Transverse colon (tissue), 4 donors: ENCODE data around the gene TAS2R38. TPM values are rescaled to one million over a fixed set of nuclear protein-coding genes. Genes with fewer than 3 reads are reported as not detected.

Source experiments
- DNase-seq: peaks from one replicate; pipeline ENCODE4 v3.0.0-alpha.2; 2019
- H3K27ac ChIP-seq, 4 donors: fragments of 200-600 bp; sonication (generic); 2 replicates each; pipeline ENCODE4 v1.5.1; 2016 to 2018; ENCODE audit warnings: inconsistent platforms in 4 of 4
- H3K27me3 ChIP-seq: fragments of 200-600 bp; sonication (generic); 2 replicates; pipeline ENCODE4 v1.5.1; 2017; ENCODE audit warnings: inconsistent platforms
- H3K36me3 ChIP-seq, 4 donors: fragments of 200-600 bp; sonication (generic); 2 replicates each; pipeline ENCODE4 v1.5.1; 2017 to 2019; ENCODE audit warnings: inconsistent platforms in 4 of 4
- H3K4me1 ChIP-seq, 4 donors: fragments of 200-600 bp; sonication (generic); 2 replicates each; pipeline ENCODE4 v1.5.1; 2017 to 2020; ENCODE audit warnings: inconsistent platforms in 4 of 4
- H3K4me3 ChIP-seq, 4 donors: fragments of 200-600 bp; sonication (generic); 1 replicate in 1 of 4; 2 replicates in 3 of 4; pipeline versions ENCODE4 v1.5.1 to v1.6.1; 2017 to 2019; ENCODE audit warnings: inconsistent platforms in 4 of 4
- H3K9me3 ChIP-seq, 2 donors: fragments of 200-600 bp; sonication (generic); 2 replicates each; pipeline ENCODE4 v1.5.1; 2017 to 2019; ENCODE audit warnings: inconsistent platforms in 2 of 2
- CTCF ChIP-seq, 5 experiments: fragments of 200-600 bp in 3 of 5; fragments of 450-650 bp in 2 of 5; sonication (generic) in 3 of 5; IDR thresholded peaks; 1 replicate in 2 of 5; 2 replicates in 3 of 5; pipeline ENCODE4 v1.5.1; 2016 to 2017; ENCODE audit warnings: antibody characterized with exemption in 5 of 5, inconsistent platforms in 3 of 5, mild to moderate bottlenecking in 2 of 5, moderate library complexity in 1 of 5
- EP300 ChIP-seq: sonication (generic); formaldehyde crosslinking; IDR thresholded peaks from one replicate; pipeline ENCODE4 v1.6.1; 2017; ENCODE audit warnings: antibody characterized with exemption, low read depth
- POLR2A ChIP-seq: fragments of 450-650 bp; IDR thresholded peaks from one replicate; pipeline ENCODE4 v1.6.1; 2016; ENCODE audit warnings: antibody characterized with exemption, mild to moderate bottlenecking, moderate library complexity
- POLR2AphosphoS5 ChIP-seq, 3 donors: sonication (generic); formaldehyde crosslinking; IDR thresholded peaks; one replicate each; pipeline ENCODE4 v1.6.1; 2016; ENCODE audit warnings: antibody characterized with exemption in 3 of 3
- WGBS, 2 donors: methylation state at CpG; one replicate each; pipeline ENCODE4 v1.1.5; 2018; ENCODE audit warnings: low coverage in 1 of 2; 5-methylcytosine and 5-hydroxymethylcytosine counted together
- in situ Hi-C, 4 donors: fragments of 200-750 bp; cut with MboI; loops; one replicate each; pipeline versions ENCODE4 v1.15.0 to v1.15.1; 2017; ENCODE audit warnings: low sequenced_read_pairs in 3 of 4, low pct_ligation_motif_present in 1 of 4, low pct_unique_long_range_greater_than_20kb in 1 of 4
- intact Hi-C: fragments of 100-400 bp; cut with DNase I; formaldehyde crosslinking; loops from one replicate; pipeline ENCODE4 v1.15.1; 2023; ENCODE audit warnings: low total_unique reads
- total RNA-seq, 4 donors: library from RNA; depleted of rRNA; stranded (reverse); fragments of >200 nt; gene quantifications; one replicate each; pipeline ENCODE4 v1.1.0, GENCODE V29; 2016

The TAS2R38 gene
- total RNA-seq, 4 donors from 2014 or later = not detected

- TF ChIP-seq POLR2A (no peak), POLR2AphosphoS5 (IDR thresholded peaks at IDR 0.05) (no peak), EP300 (no peak)
- no peak overlapping the region for H3K4me3 ChIP-seq
- no peak for DNase-seq
- no peaks in the 10 kb centered on the region for H3K9me3 ChIP-seq
- no peaks in the 10 kb centered on the region for H3K27me3 ChIP-seq
- no peaks in the 10 kb centered on the region for H3K4me1 ChIP-seq
- in situ Hi-C loops (loop anchor here in 1 of 4 donors (25.0 kb wide), 1 partner anchor 231 kb away; no protein-coding TSS in a partner anchor), intact Hi-C loops (no loop called here)
- no peaks in the 10 kb centered on the region for H3K36me3 ChIP-seq
- 38 to 39% methylated on average over 3 of the region's 3 CpGs for WGBS, 2 donors
- H3K27ac ChIP-seq = no peak overlapping the region
These were observed 17.5 kb downstream of the TAS2R38 start for GRCh38 chr7:141956084-141956483.

GRCh38 chr7:141954334-141954733, 19.2 kb downstream of the TAS2R38 start:
- intact Hi-C loops = no loop called here
- H3K4me3 ChIP-seq = no peak overlapping the region
- H3K27me3 ChIP-seq = no peaks in the 10 kb centered on the region
- WGBS, 2 donors = 88% methylated on average over 1 of the region's 1 CpG; no CpG with 5 or more reads in 1 of the 2 donors
- TF ChIP-seq CTCF (IDR thresholded peaks at IDR 0.05) = no peak
- TF ChIP-seq POLR2A = no peak
- no peak for TF ChIP-seq EP300
- TF ChIP-seq POLR2AphosphoS5 (IDR thresholded peaks at IDR 0.05) = no peak
- DNase-seq = no peak
- no peaks in the 10 kb centered on the region for H3K36me3 ChIP-seq
- no peak overlapping the region for H3K27ac ChIP-seq
- H3K4me1 ChIP-seq = no peaks in the 10 kb centered on the region
- in situ Hi-C loops = loop anchor here in 1 of 4 donors (25.0 kb wide), 1 partner anchor 233 kb away; no protein-coding TSS in a partner anchor
- no peaks in the 10 kb centered on the region for H3K9me3 ChIP-seq

- Histone ChIP-seq H3K27me3 (no peaks in the 10 kb centered on the region), H3K4me1 (no peaks in the 10 kb centered on the region), H3K36me3 (no peaks in the 10 kb centered on the region), H3K4me3 (no peak overlapping the region), H3K9me3 (no peaks in the 10 kb centered on the region), H3K27ac (no peak overlapping the region)
- no peak for TF ChIP-seq EP300
- WGBS, 2 donors = 83 to 91% methylated on average over 1 of the region's 1 CpG
- in situ Hi-C loops (loop anchor here in 1 of 4 donors (25.0 kb wide), 1 partner anchor 235 kb away; no protein-coding TSS in a partner anchor), intact Hi-C loops (no loop called here)
- no peak for DNase-seq
These were observed 21.1 kb downstream of the TAS2R38 start for GRCh38 chr7:141952461-141952860.

- no peaks in the 10 kb centered on the region for H3K9me3 ChIP-seq
- intact Hi-C loops = no loop called here
- H3K4me1 ChIP-seq = no peaks in the 10 kb centered on the region
- no peak overlapping the region for H3K27ac ChIP-seq
- DNase-seq = no peak
- TF ChIP-seq POLR2AphosphoS5 (IDR thresholded peaks at IDR 0.05) (no peak), EP300 (no peak), POLR2A (no peak), CTCF (IDR thresholded peaks at IDR 0.05) (no peak)
- no peak overlapping the region for H3K4me3 ChIP-seq
- no peaks in the 10 kb centered on the region for H3K36me3 ChIP-seq
- in situ Hi-C loops = loop anchor here in 1 of 4 donors (25.0 kb wide), 1 partner anchor 236 kb away; no protein-coding TSS in a partner anchor
- WGBS, 2 donors = 82% methylated on average over 1 of the region's 1 CpG; no CpG with 5 or more reads in 1 of the 2 donors
- no peaks in the 10 kb centered on the region for H3K27me3 ChIP-seq
These were observed 22.8 kb downstream of the TAS2R38 start for GRCh38 chr7:141950806-141951205.

GRCh38 chr7:141949911-141950310, 23.7 kb downstream of the TAS2R38 start:
- Histone ChIP-seq H3K27ac (no peak overlapping the region), H3K9me3 (no peaks in the 10 kb centered on the region), H3K4me3 (no peak overlapping the region), H3K27me3 (no peaks in the 10 kb centered on the region), H3K4me1 (no peaks in the 10 kb centered on the region), H3K36me3 (no peaks in the 10 kb centered on the region)
- DNase-seq = no peak
- in situ Hi-C loops = loop anchor here in 1 of 4 donors (25.0 kb wide), 1 partner anchor 237 kb away; no protein-coding TSS in a partner anchor
- 74 to 84% methylated on average over 3 of the region's 3 CpGs for WGBS, 2 donors
- intact Hi-C loops = no loop called here
- TF ChIP-seq POLR2AphosphoS5 (IDR thresholded peaks at IDR 0.05) (no peak), CTCF (IDR thresholded peaks at IDR 0.05) (no peak), POLR2A (no peak), EP300 (no peak)
